Right lobe of liver (tissue), 4 donors: ENCODE results near the gene LHPP.

Experiments used
- CTCF ChIP-seq, 4 donors: fragments of 200-600 bp in 3 of 4; fragments of 450-650 bp in 1 of 4; IDR thresholded peaks; one replicate each; pipeline versions ENCODE4 v1.5.1 to v1.8.0; 2016 to 2022; ENCODE audit warnings: antibody characterized with exemption in 4 of 4, mild to moderate bottlenecking in 2 of 4
- POLR2A ChIP-seq: fragments of 450-650 bp; IDR thresholded peaks from one replicate; pipeline ENCODE4 v1.6.1; 2017; ENCODE audit warnings: antibody characterized with exemption, mild to moderate bottlenecking
- donor health status: DM: no; HTN: no; CAD: no.
- donor health status: DM: no; HTN: no; CAD: no.
- donor health status: DM: no; HTN: yes; CAD: no.

GRCh38 chr10:124446830-124447750 is 14.5 kb upstream of the LHPP start:
- TF ChIP-seq CTCF (IDR thresholded peaks at IDR 0.05), result no peak
- TF ChIP-seq POLR2A, result no peak
